ENCODE results near the gene ADGRG6. TPM values are rescaled to one million over a fixed set of nuclear protein-coding genes. Genes with fewer than 3 reads are reported as not detected.

ADGRG6 gene
- total RNA-seq, 1 experiment from 2014 or later = 5.3 TPM

DNA sequence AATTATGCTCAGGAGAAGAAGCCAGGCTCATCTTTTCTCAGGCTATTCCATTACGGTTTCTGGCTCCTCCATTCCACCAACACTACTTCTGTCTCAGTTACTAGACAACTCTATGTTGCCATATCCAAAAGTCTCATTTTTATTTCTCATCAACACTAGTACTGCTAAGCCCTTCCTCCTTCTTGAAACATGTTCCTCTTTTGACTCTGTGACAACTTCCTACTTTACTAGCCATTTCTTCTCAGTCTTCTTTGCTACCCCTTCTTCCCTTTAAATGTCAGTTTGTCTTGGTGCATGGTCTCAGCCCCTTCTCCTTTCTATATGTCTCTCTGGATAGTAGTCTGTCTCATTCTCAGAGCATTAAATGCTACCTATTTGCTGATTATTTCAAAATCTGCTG is 7.1 kb upstream of the ADGRG6 start:
- no peak overlapping the region for H3K27ac Mint-ChIP-seq
- H3K9me3 Mint-ChIP-seq = peaks cover 20% of the 10 kb centered on the region
- ChIA-PET POLR2A (no interaction called here), CTCF (no interaction called here)
- no peak for TF ChIP-seq FOXK1 (CRISPR knock-in tag; IDR thresholded peaks at IDR 0.05)
- TF ChIP-seq, protein P1, sequence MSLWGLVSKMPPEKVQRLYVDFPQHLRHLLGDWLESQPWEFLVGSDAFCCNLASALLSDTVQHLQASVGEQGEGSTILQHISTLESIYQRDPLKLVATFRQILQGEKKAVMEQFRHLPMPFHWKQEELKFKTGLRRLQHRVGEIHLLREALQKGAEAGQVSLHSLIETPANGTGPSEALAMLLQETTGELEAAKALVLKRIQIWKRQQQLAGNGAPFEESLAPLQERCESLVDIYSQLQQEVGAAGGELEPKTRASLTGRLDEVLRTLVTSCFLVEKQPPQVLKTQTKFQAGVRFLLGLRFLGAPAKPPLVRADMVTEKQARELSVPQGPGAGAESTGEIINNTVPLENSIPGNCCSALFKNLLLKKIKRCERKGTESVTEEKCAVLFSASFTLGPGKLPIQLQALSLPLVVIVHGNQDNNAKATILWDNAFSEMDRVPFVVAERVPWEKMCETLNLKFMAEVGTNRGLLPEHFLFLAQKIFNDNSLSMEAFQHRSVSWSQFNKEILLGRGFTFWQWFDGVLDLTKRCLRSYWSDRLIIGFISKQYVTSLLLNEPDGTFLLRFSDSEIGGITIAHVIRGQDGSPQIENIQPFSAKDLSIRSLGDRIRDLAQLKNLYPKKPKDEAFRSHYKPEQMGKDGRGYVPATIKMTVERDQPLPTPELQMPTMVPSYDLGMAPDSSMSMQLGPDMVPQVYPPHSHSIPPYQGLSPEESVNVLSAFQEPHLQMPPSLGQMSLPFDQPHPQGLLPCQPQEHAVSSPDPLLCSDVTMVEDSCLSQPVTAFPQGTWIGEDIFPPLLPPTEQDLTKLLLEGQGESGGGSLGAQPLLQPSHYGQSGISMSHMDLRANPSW (CRISPR knock-in tag; conservative IDR thresholded peaks at IDR 0.05; ENCODE audit: low read depth) = no peak
- TF ChIP-seq NR3C1 (CRISPR knock-in tag; conservative IDR thresholded peaks at IDR 0.05; ENCODE audit: low read depth) = no peak
- TF ChIP-seq NFYB (CRISPR knock-in tag; conservative IDR thresholded peaks at IDR 0.05; ENCODE audit: low read depth) = no peak
- TF ChIP-seq ZNF671 (CRISPR knock-in tag; IDR thresholded peaks at IDR 0.05) = no peak
- TF ChIP-seq, protein P2, sequence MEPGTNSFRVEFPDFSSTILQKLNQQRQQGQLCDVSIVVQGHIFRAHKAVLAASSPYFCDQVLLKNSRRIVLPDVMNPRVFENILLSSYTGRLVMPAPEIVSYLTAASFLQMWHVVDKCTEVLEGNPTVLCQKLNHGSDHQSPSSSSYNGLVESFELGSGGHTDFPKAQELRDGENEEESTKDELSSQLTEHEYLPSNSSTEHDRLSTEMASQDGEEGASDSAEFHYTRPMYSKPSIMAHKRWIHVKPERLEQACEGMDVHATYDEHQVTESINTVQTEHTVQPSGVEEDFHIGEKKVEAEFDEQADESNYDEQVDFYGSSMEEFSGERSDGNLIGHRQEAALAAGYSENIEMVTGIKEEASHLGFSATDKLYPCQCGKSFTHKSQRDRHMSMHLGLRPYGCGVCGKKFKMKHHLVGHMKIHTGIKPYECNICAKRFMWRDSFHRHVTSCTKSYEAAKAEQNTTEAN (CRISPR knock-in tag; IDR thresholded peaks at IDR 0.05) = no peak
- TF ChIP-seq, protein P3, sequence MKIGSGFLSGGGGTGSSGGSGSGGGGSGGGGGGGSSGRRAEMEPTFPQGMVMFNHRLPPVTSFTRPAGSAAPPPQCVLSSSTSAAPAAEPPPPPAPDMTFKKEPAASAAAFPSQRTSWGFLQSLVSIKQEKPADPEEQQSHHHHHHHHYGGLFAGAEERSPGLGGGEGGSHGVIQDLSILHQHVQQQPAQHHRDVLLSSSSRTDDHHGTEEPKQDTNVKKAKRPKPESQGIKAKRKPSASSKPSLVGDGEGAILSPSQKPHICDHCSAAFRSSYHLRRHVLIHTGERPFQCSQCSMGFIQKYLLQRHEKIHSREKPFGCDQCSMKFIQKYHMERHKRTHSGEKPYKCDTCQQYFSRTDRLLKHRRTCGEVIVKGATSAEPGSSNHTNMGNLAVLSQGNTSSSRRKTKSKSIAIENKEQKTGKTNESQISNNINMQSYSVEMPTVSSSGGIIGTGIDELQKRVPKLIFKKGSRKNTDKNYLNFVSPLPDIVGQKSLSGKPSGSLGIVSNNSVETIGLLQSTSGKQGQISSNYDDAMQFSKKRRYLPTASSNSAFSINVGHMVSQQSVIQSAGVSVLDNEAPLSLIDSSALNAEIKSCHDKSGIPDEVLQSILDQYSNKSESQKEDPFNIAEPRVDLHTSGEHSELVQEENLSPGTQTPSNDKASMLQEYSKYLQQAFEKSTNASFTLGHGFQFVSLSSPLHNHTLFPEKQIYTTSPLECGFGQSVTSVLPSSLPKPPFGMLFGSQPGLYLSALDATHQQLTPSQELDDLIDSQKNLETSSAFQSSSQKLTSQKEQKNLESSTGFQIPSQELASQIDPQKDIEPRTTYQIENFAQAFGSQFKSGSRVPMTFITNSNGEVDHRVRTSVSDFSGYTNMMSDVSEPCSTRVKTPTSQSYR (CRISPR knock-in tag; IDR thresholded peaks at IDR 0.05) = no peak
- TF ChIP-seq ZBTB21 (CRISPR knock-in tag; IDR thresholded peaks at IDR 0.05; ENCODE audit: borderline replicate concordance) = no peak
- TF ChIP-seq, protein P4, sequence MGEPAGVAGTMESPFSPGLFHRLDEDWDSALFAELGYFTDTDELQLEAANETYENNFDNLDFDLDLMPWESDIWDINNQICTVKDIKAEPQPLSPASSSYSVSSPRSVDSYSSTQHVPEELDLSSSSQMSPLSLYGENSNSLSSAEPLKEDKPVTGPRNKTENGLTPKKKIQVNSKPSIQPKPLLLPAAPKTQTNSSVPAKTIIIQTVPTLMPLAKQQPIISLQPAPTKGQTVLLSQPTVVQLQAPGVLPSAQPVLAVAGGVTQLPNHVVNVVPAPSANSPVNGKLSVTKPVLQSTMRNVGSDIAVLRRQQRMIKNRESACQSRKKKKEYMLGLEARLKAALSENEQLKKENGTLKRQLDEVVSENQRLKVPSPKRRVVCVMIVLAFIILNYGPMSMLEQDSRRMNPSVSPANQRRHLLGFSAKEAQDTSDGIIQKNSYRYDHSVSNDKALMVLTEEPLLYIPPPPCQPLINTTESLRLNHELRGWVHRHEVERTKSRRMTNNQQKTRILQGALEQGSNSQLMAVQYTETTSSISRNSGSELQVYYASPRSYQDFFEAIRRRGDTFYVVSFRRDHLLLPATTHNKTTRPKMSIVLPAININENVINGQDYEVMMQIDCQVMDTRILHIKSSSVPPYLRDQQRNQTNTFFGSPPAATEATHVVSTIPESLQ (CRISPR knock-in tag; IDR thresholded peaks at IDR 0.05) = no peak
- TF ChIP-seq, protein P5, sequence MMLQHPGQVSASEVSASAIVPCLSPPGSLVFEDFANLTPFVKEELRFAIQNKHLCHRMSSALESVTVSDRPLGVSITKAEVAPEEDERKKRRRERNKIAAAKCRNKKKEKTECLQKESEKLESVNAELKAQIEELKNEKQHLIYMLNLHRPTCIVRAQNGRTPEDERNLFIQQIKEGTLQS (CRISPR knock-in tag; conservative IDR thresholded peaks at IDR 0.05) = no peak
- TF ChIP-seq, protein P6, sequence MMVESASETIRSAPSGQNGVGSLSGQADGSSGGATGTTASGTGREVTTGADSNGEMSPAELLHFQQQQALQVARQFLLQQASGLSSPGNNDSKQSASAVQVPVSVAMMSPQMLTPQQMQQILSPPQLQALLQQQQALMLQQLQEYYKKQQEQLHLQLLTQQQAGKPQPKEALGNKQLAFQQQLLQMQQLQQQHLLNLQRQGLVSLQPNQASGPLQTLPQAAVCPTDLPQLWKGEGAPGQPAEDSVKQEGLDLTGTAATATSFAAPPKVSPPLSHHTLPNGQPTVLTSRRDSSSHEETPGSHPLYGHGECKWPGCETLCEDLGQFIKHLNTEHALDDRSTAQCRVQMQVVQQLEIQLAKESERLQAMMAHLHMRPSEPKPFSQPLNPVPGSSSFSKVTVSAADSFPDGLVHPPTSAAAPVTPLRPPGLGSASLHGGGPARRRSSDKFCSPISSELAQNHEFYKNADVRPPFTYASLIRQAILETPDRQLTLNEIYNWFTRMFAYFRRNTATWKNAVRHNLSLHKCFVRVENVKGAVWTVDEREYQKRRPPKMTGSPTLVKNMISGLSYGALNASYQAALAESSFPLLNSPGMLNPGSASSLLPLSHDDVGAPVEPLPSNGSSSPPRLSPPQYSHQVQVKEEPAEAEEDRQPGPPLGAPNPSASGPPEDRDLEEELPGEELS (CRISPR knock-in tag; IDR thresholded peaks at IDR 0.05) = no peak
- TF ChIP-seq, protein P7, sequence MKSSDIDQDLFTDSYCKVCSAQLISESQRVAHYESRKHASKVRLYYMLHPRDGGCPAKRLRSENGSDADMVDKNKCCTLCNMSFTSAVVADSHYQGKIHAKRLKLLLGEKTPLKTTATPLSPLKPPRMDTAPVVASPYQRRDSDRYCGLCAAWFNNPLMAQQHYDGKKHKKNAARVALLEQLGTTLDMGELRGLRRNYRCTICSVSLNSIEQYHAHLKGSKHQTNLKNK (CRISPR knock-in tag; IDR thresholded peaks at IDR 0.05) = no peak
- no peak for TF ChIP-seq KAT7 (CRISPR knock-in tag; IDR thresholded peaks at IDR 0.05; ENCODE audit: borderline replicate concordance)
- TF ChIP-seq NFE2L1 (CRISPR knock-in tag; IDR thresholded peaks at IDR 0.05) = no peak
- TF ChIP-seq CREB1 (CRISPR knock-in tag; IDR thresholded peaks at IDR 0.05) = no peak
- no peak for TF ChIP-seq NR1H2 (CRISPR knock-in tag; IDR thresholded peaks at IDR 0.05)
- TF ChIP-seq, protein P8, sequence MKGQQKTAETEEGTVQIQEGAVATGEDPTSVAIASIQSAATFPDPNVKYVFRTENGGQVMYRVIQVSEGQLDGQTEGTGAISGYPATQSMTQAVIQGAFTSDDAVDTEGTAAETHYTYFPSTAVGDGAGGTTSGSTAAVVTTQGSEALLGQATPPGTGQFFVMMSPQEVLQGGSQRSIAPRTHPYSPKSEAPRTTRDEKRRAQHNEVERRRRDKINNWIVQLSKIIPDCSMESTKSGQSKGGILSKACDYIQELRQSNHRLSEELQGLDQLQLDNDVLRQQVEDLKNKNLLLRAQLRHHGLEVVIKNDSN (CRISPR knock-in tag; IDR thresholded peaks at IDR 0.05) = no peak
- DNase-seq (ENCODE audit: low spot score) (no peak), ATAC-seq (no peak)
- no peaks in the 10 kb centered on the region for H3K36me3 Mint-ChIP-seq
- H3K4me3 Mint-ChIP-seq = no peak overlapping the region
- H3K4me1 Mint-ChIP-seq = peaks cover 29% of the 10 kb centered on the region
- no peaks in the 10 kb centered on the region; the same call in 1 of the 2 replicates for H3K27me3 Mint-ChIP-seq (ENCODE audit: low read depth)
